Measurements from ENCODE around the gene KIFAP3.
A peak's percentile ranks its signal among the peaks of the same experiment; 100 is the strongest.
"Not testable (repeated sequence)": the region's sequence is repeated elsewhere in the genome, so short reads cannot be mapped to it uniquely, and the experiment has no call there.

The KIFAP3 gene

GRCh38 chr1:170074250-170075157, at the start of gene KIFAP3:
Gene KIFAP3 (minus strand): TSS chr1:170074695. CDS start chr1:170074467, 228 bp downstream.
- peak; percentile 95 for DNase-seq (ENCODE audit: low read depth)

GRCh38 chr1:170122366-170122765, 47.9 kb upstream of the KIFAP3 start:
- no peak for DNase-seq (ENCODE audit: low read depth)

GRCh38 chr1:170114906-170115305, 40.4 kb upstream of the KIFAP3 start:
- DNase-seq (ENCODE audit: low read depth), result no peak

- DNase-seq (ENCODE audit: low read depth), result not testable (repeated sequence)
Measured at GRCh38 chr1:170113140-170113539, 38.6 kb upstream of the KIFAP3 start.

GRCh38 chr1:170097449-170097948, 23.0 kb upstream of the KIFAP3 start:
- no peak for DNase-seq (ENCODE audit: low read depth)

- DNase-seq (ENCODE audit: low read depth), result no peak
Measured at GRCh38 chr1:170096806-170097340, 22.4 kb upstream of the KIFAP3 start.

- DNase-seq (ENCODE audit: low read depth), result no peak
Measured at GRCh38 chr1:170095976-170096748, 21.7 kb upstream of the KIFAP3 start.

- not testable (repeated sequence) for DNase-seq (ENCODE audit: low read depth)
Measured at GRCh38 chr1:170094697-170095616, 20.5 kb upstream of the KIFAP3 start.

GRCh38 chr1:170086399-170087032, 12.0 kb upstream of the KIFAP3 start:
- DNase-seq (ENCODE audit: low read depth), result no peak

- no peak for DNase-seq (ENCODE audit: low read depth)
Measured at GRCh38 chr1:170085091-170085490, 10.6 kb upstream of the KIFAP3 start.

- DNase-seq (ENCODE audit: low read depth), result no peak
Measured at GRCh38 chr1:170078610-170079189, 4.2 kb upstream of the KIFAP3 start.

GRCh38 chr1:170077926-170078325, 3.4 kb upstream of the KIFAP3 start:
- no peak for DNase-seq (ENCODE audit: low read depth)

- not testable (repeated sequence) for DNase-seq (ENCODE audit: low read depth)
Measured at GRCh38 chr1:170076952-170077351, 2.5 kb upstream of the KIFAP3 start.

GRCh38 chr1:170076199-170076598, 1.7 kb upstream of the KIFAP3 start:
- no peak for DNase-seq (ENCODE audit: low read depth)

GRCh38 chr1:170075186-170075585, 691 bp upstream of the KIFAP3 start:
- no peak for DNase-seq (ENCODE audit: low read depth)

- DNase-seq (ENCODE audit: low read depth), result no peak
Measured at GRCh38 chr1:170073893-170074249, 624 bp downstream of the KIFAP3 start.

GRCh38 chr1:170071378-170071777, 3.1 kb downstream of the KIFAP3 start:
- no peak for DNase-seq (ENCODE audit: low read depth)

- no peak for DNase-seq (ENCODE audit: low read depth)
Measured at GRCh38 chr1:170068923-170069322, 5.6 kb downstream of the KIFAP3 start.

GRCh38 chr1:170067253-170067819, 7.2 kb downstream of the KIFAP3 start:
- no peak for DNase-seq (ENCODE audit: low read depth)

GRCh38 chr1:170064821-170065220, 9.7 kb downstream of the KIFAP3 start:
- no peak for DNase-seq (ENCODE audit: low read depth)

Data from HS-27A (cell line).